IMR-90 (cell line): ENCODE data around the gene DNAH9. TPM values are rescaled to one million over a fixed set of nuclear protein-coding genes. Genes with fewer than 3 reads are reported as not detected.

Experiments used
- ATAC-seq: fragments of 200-7000 bp; cut with Tn5 transposase; 2 replicates; pipeline ENCODE4 v1.9.1; 2020; ENCODE audit warnings: low read depth, mild to moderate bottlenecking, moderate library complexity
- BruUV-seq: library from RNA; stranded (reverse); fragments of 400-500 nt; replicated peaks from 2 replicates; lab custom pipeline; 2021; lab: Mats Ljungman, UMichigan
- CTCF ChIA-PET: fragments of 300-600 bp; formaldehyde crosslinking; extraction: SDS; loops from one replicate; lab custom pipeline; 2021; ENCODE audit warnings: antibody characterized with exemption; lab: Yijun Ruan, JAX
- POLR2A ChIA-PET: fragments of 300-600 bp; sonication (Branson Sonifier 250); formaldehyde crosslinking; loops from one replicate; lab custom pipeline; 2022; ENCODE audit warnings: antibody characterized with exemption; ENCODE audit not compliant: unreplicated experiment; lab: Charles Lee
- DNase-seq: peaks from one replicate; pipeline ENCODE4 v3.0.0; 2013
- H2AFZ ChIP-seq: replicated peaks from 2 replicates; pipeline ENCODE3; 2013; ENCODE audit warnings: low read length, mild to moderate bottlenecking; ENCODE audit not compliant: poor library complexity
- H2AK5ac ChIP-seq: 2 replicates; pipeline ENCODE4 v1.6.1; 2013; ENCODE audit warnings: low read depth, low read length, inconsistent platforms
- H2AK9ac ChIP-seq: replicated peaks from 2 replicates; pipeline ENCODE3; 2013; ENCODE audit warnings: mild to moderate bottlenecking, low read depth, low read length, moderate library complexity; ENCODE audit not compliant: poor library complexity
- H2BK120ac ChIP-seq: 2 replicates; pipeline ENCODE4 v1.6.1; 2013; ENCODE audit warnings: low read depth, low read length, inconsistent platforms
- H2BK15ac ChIP-seq: 3 replicates; pipeline ENCODE4 v1.6.1; 2013; ENCODE audit warnings: low read depth, low read length, inconsistent platforms
- H2BK20ac ChIP-seq: 2 replicates; pipeline ENCODE4 v1.6.1; 2013; ENCODE audit warnings: low read depth, mild to moderate bottlenecking, inconsistent platforms, low read length, moderate library complexity
- H2BK5ac ChIP-seq: 2 replicates; pipeline ENCODE4 v1.6.1; 2013; ENCODE audit warnings: mild to moderate bottlenecking, low read depth, low read length, inconsistent platforms; ENCODE audit not compliant: poor library complexity, severe bottlenecking
- H3K14ac ChIP-seq: replicated peaks from 2 replicates; pipeline ENCODE4 v1.6.1; 2013; ENCODE audit warnings: low read depth, low read length, inconsistent platforms
- H3K18ac ChIP-seq: 2 replicates; pipeline ENCODE4 v1.6.1; 2013; ENCODE audit warnings: low read depth, low read length, control low read depth
- H3K23ac ChIP-seq: 2 replicates; pipeline ENCODE4 v1.6.1; 2013; ENCODE audit warnings: low read depth, low read length, inconsistent platforms
- H3K27ac ChIP-seq: 2 replicates; pipeline ENCODE4 v1.5.1; 2013; ENCODE audit warnings: mild to moderate bottlenecking, control low read depth, low read length; ENCODE audit not compliant: insufficient read depth
- H3K27me3 ChIP-seq: 2 replicates; pipeline ENCODE4 v1.6.1; 2013; ENCODE audit warnings: low read length; ENCODE audit not compliant: control insufficient read depth, insufficient read depth
- H3K36me3 ChIP-seq: 2 replicates; pipeline ENCODE4 v1.6.1; 2013; ENCODE audit warnings: low read length, mixed read lengths; ENCODE audit not compliant: control insufficient read depth, insufficient read depth
- H3K4ac ChIP-seq: 2 replicates; pipeline ENCODE4 v1.6.1; 2013; ENCODE audit warnings: low read depth, low read length, inconsistent platforms
- H3K4me1 ChIP-seq: 2 replicates; pipeline ENCODE4 v1.6.1; 2013; ENCODE audit warnings: low read length, mixed read lengths; ENCODE audit not compliant: control insufficient read depth, insufficient read depth
- H3K4me2 ChIP-seq: 2 replicates; pipeline ENCODE4 v1.6.1; 2013; ENCODE audit warnings: low read depth, mild to moderate bottlenecking, control low read depth, low read length, moderate library complexity
- H3K4me3 ChIP-seq: 2 replicates; pipeline ENCODE4 v1.5.1; 2013; ENCODE audit warnings: low read depth, mild to moderate bottlenecking, control low read depth, low read length, moderate library complexity; ENCODE audit not compliant: insufficient read depth
- H3K56ac ChIP-seq: 2 replicates; pipeline ENCODE4 v1.6.1; 2013; ENCODE audit warnings: low read length, inconsistent platforms; ENCODE audit not compliant: insufficient read depth; ENCODE audit errors: extremely low read depth
- H3K79me1 ChIP-seq, 2 experiments: 2 replicates each; pipeline ENCODE4 v1.6.1; 2013; ENCODE audit warnings: low read length in 2 of 2, inconsistent platforms in 1 of 2, low read depth in 1 of 2
- H3K9ac ChIP-seq: 2 replicates; pipeline ENCODE4 v1.6.1; 2013; ENCODE audit warnings: low read depth, low read length, control low read depth
- H3K9me1 ChIP-seq: 2 replicates; pipeline ENCODE4 v1.6.1; 2013; ENCODE audit warnings: low read length, inconsistent platforms; ENCODE audit not compliant: insufficient read depth
- H3K9me3 ChIP-seq: 2 replicates; pipeline ENCODE4 v1.6.1; 2013; ENCODE audit warnings: low read length; ENCODE audit not compliant: control insufficient read depth, insufficient read depth
- H4K20me1 ChIP-seq: 2 replicates; pipeline ENCODE4 v1.6.1; 2013; ENCODE audit warnings: low read length, inconsistent platforms; ENCODE audit not compliant: insufficient read depth
- H4K5ac ChIP-seq: 2 replicates; pipeline ENCODE4 v1.6.1; 2013; ENCODE audit warnings: mild to moderate bottlenecking, low read depth, low read length, control low read depth
- H4K8ac ChIP-seq, 2 experiments: 2 replicates each; pipeline ENCODE4 v1.6.1; 2013; ENCODE audit warnings: low read depth in 2 of 2, low read length in 2 of 2, control low read depth in 1 of 2, inconsistent platforms in 1 of 2
- H4K91ac ChIP-seq: 2 replicates; pipeline ENCODE4 v1.6.1; 2013; ENCODE audit warnings: low read depth, low read length, inconsistent platforms; ENCODE audit not compliant: insufficient read depth
- BHLHE40 ChIP-seq: fragments of 150-350 bp; IDR thresholded peaks from 2 replicates; pipeline ENCODE4 v1.6.1; 2016; ENCODE audit warnings: mild to moderate bottlenecking, low read depth, low read length
- CEBPB ChIP-seq: IDR thresholded peaks from 2 replicates; pipeline ENCODE4 v1.6.1; 2012; ENCODE audit warnings: low read depth, low read length, improper control_type of control experiment
- FOS ChIP-seq: fragments of 150-350 bp; IDR thresholded peaks from 2 replicates; pipeline ENCODE4 v1.6.1; 2016; ENCODE audit warnings: low read depth, low read length
- MAFK ChIP-seq: IDR thresholded peaks from 2 replicates; pipeline ENCODE4 v1.6.1; 2012; ENCODE audit warnings: low read depth, low read length, improper control_type of control experiment
- MAZ ChIP-seq: IDR thresholded peaks from 2 replicates; pipeline ENCODE4 v1.6.1; 2012; ENCODE audit warnings: low read depth, mild to moderate bottlenecking, low read length, improper control_type of control experiment, moderate library complexity, borderline replicate concordance
- POLR2A ChIP-seq: IDR thresholded peaks from 2 replicates; pipeline ENCODE4 v1.6.1; 2012; ENCODE audit warnings: mild to moderate bottlenecking, low read depth, low read length
- RAD21 ChIP-seq: IDR thresholded peaks from 2 replicates; pipeline ENCODE4 v1.6.1; 2012; ENCODE audit warnings: low read length, improper control_type of control experiment
- RCOR1 ChIP-seq: IDR thresholded peaks from 2 replicates; pipeline ENCODE4 v1.6.1; 2012; ENCODE audit warnings: mild to moderate bottlenecking, low read length, improper control_type of control experiment; ENCODE audit not compliant: insufficient replicate concordance
- RFX5 ChIP-seq: IDR thresholded peaks from 2 replicates; pipeline ENCODE4 v1.8.0; 2012; ENCODE audit warnings: low read depth, mild to moderate bottlenecking, low read length, moderate library complexity
- SMC3 ChIP-seq: fragments of 150-350 bp; IDR thresholded peaks from 2 replicates; pipeline ENCODE4 v1.6.1; 2016; ENCODE audit warnings: low read depth, mild to moderate bottlenecking, antibody characterized with exemption, low read length, moderate library complexity
- WGBS, 2 experiments: methylation state at CpG; one replicate each; pipeline versions ENCODE4 v1.1.5 to v1.1.7; 2013; ENCODE audit warnings: missing lambda C conversion rate in 2 of 2; ENCODE audit not compliant: insufficient read length in 1 of 2; ENCODE audit errors: extremely low coverage in 2 of 2; 5-methylcytosine and 5-hydroxymethylcytosine counted together
- dilution Hi-C: fragments of 300-500 bp; cut with HindIII; formaldehyde crosslinking; loops from one replicate; pipeline ENCODE4 v1.14.3; 2018; ENCODE audit warnings: low sequenced_read_pairs; ENCODE audit not compliant: unreplicated experiment
- in situ Hi-C: fragments of 300-500 bp; cut with MboI; formaldehyde crosslinking; loops from 3 replicates; pipeline ENCODE4 v1.14.3; 2019; ENCODE audit warnings: low sequenced_read_pairs, inconsistent platforms, mixed read lengths
- intact Hi-C: fragments of 100-400 bp; cut with micrococcal nuclease; formaldehyde crosslinking; loops from 2 replicates; pipeline ENCODE4 v1.10.0; 2022
- polyA plus RNA-seq, 3 experiments: library from polyadenylated mRNA; depleted of rRNA; stranded (reverse); fragments of >200 nt; gene quantifications; 2 replicates each; pipeline ENCODE4 v1.2.3, GENCODE V29; 2012; ENCODE audit warnings: low replicate concordance in 1 of 3
- total RNA-seq: library from RNA; depleted of rRNA; stranded (reverse); fragments of >200 nt; gene quantifications from 2 replicates; pipeline ENCODE4 v1.2.3, GENCODE V29; 2012
- TF ChIP-seq, protein P1 (sequence below): conservative IDR thresholded peaks from 2 replicates; pipeline ENCODE4 v1.5.1; 2012; ENCODE audit warnings: mild to moderate bottlenecking, low read depth, low read length, improper control_type of control experiment
- TF ChIP-seq, protein P2 (sequence below): fragments of 150-350 bp; IDR thresholded peaks from 2 replicates; pipeline ENCODE4 v1.6.1; 2016; ENCODE audit warnings: low read depth, mild to moderate bottlenecking, low read length, moderate library complexity, borderline replicate concordance
- TF ChIP-seq, protein P3 (sequence below): fragments of 150-350 bp; IDR thresholded peaks from 2 replicates; pipeline ENCODE4 v1.6.1; 2017; ENCODE audit warnings: mild to moderate bottlenecking, antibody characterized with exemption, low read length, low read depth

The DNAH9 gene
- total and polyA plus RNA-seq, 2 of the 4 experiments (the other 2 are of a cell fraction), result not detected

GRCh38 chr17:11608396-11608795, 10.1 kb downstream of the DNAH9 start:
- Histone ChIP-seq H3K9me3 (peaks cover 22% of the 10 kb centered on the region), H3K14ac (no peak overlapping the region), H2AK5ac (no peak overlapping the region), H3K9ac (no peak overlapping the region), H3K4me3 (no peak overlapping the region), H4K5ac (no peak overlapping the region), H3K4me1 (no peaks in the 10 kb centered on the region), H3K23ac (no peak overlapping the region), H3K4ac (no peak overlapping the region), H3K27ac (no peak overlapping the region), H4K20me1 (no peaks in the 10 kb centered on the region), H3K4me2 (no peak overlapping the region), H2BK5ac (no peak overlapping the region), H3K56ac (no peak overlapping the region), H3K18ac (no peak overlapping the region), H4K91ac (no peak overlapping the region), H3K27me3 (no peaks in the 10 kb centered on the region), H2BK120ac (no peak overlapping the region), H3K9me1 (no peaks in the 10 kb centered on the region), H2AFZ (no peak overlapping the region), H2BK20ac (no peak overlapping the region), H2BK15ac (no peak overlapping the region), H4K8ac (no peak overlapping the region), H3K79me1 (no peaks in the 10 kb centered on the region), H3K36me3 (no peaks in the 10 kb centered on the region), H2AK9ac (no peak overlapping the region)
- CTCF ChIA-PET, result no interaction called here
- TF ChIP-seq, protein P1, sequence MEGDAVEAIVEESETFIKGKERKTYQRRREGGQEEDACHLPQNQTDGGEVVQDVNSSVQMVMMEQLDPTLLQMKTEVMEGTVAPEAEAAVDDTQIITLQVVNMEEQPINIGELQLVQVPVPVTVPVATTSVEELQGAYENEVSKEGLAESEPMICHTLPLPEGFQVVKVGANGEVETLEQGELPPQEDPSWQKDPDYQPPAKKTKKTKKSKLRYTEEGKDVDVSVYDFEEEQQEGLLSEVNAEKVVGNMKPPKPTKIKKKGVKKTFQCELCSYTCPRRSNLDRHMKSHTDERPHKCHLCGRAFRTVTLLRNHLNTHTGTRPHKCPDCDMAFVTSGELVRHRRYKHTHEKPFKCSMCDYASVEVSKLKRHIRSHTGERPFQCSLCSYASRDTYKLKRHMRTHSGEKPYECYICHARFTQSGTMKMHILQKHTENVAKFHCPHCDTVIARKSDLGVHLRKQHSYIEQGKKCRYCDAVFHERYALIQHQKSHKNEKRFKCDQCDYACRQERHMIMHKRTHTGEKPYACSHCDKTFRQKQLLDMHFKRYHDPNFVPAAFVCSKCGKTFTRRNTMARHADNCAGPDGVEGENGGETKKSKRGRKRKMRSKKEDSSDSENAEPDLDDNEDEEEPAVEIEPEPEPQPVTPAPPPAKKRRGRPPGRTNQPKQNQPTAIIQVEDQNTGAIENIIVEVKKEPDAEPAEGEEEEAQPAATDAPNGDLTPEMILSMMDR, result no peak
- TF ChIP-seq BHLHE40 (no peak), RAD21 (no peak), RCOR1 (no peak), MAZ (no peak), MAFK (no peak), POLR2A (no peak), SMC3 (no peak), FOS (no peak), RFX5 (no peak), CEBPB (no peak)
- TF ChIP-seq, protein P2, sequence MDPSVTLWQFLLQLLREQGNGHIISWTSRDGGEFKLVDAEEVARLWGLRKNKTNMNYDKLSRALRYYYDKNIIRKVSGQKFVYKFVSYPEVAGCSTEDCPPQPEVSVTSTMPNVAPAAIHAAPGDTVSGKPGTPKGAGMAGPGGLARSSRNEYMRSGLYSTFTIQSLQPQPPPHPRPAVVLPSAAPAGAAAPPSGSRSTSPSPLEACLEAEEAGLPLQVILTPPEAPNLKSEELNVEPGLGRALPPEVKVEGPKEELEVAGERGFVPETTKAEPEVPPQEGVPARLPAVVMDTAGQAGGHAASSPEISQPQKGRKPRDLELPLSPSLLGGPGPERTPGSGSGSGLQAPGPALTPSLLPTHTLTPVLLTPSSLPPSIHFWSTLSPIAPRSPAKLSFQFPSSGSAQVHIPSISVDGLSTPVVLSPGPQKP, result no peak
- TF ChIP-seq, protein P3, sequence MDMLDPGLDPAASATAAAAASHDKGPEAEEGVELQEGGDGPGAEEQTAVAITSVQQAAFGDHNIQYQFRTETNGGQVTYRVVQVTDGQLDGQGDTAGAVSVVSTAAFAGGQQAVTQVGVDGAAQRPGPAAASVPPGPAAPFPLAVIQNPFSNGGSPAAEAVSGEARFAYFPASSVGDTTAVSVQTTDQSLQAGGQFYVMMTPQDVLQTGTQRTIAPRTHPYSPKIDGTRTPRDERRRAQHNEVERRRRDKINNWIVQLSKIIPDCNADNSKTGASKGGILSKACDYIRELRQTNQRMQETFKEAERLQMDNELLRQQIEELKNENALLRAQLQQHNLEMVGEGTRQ, result no peak
- dilution Hi-C loops (no loop called here), intact Hi-C loops (no loop called here), in situ Hi-C loops (no loop called here)
- POLR2A ChIA-PET, result no interaction called here
- 7% methylated on average over 6 of the region's 6 CpGs; no CpG with 5 or more reads in 1 of the 2 experiments for WGBS, 2 experiments
- no peak for DNase-seq
- no peak for ATAC-seq
- BruUV-seq, result no TSS peak
